Natural killer cell treated with Interleukin-12 subunit alpha and Interleukin-12 subunit beta and Interleukin-15 and Interleukin-18, amount 100 ng/mL, for 72 hours (primary cell): Measurements from ENCODE around the gene NUP37. TPM values are rescaled to one million over a fixed set of nuclear protein-coding genes. Genes with fewer than 3 reads are reported as not detected.

Source experiments
- ATAC-seq, 2 donors: fragments of 150-1000 bp; cut with Tn5 transposase in 1 of 2; sonication (Bioruptor Pico), chemical (Tn5 transposase) in 1 of 2; 2 replicates each; pipeline ENCODE4 v1.10.0; 2021
- DNase-seq: peaks from one replicate; pipeline ENCODE4 v3.0.0; 2022; ENCODE audit warnings: low spot score
- H3K27ac Mint-ChIP-seq, 2 donors: 1 replicate in 1 of 2; 2 replicates in 1 of 2; pipeline ENCODE4 v1.8.0; 2022; ENCODE audit warnings: mixed read lengths in 2 of 2, mild to moderate bottlenecking in 1 of 2, moderate library complexity in 1 of 2
- H3K27me3 Mint-ChIP-seq, 2 donors: 1 replicate in 1 of 2; 2 replicates in 1 of 2; pipeline ENCODE4 v1.8.0; 2022; ENCODE audit warnings: mixed read lengths in 2 of 2
- H3K36me3 Mint-ChIP-seq: one replicate; pipeline ENCODE4 v1.8.0; 2022; ENCODE audit warnings: mixed read lengths
- H3K4me1 Mint-ChIP-seq, 2 donors: 1 replicate in 1 of 2; 2 replicates in 1 of 2; pipeline ENCODE4 v1.8.0; 2022; ENCODE audit warnings: low read depth in 2 of 2, mixed read lengths in 2 of 2, mild to moderate bottlenecking in 1 of 2
- H3K4me3 Mint-ChIP-seq: one replicate; pipeline ENCODE4 v1.8.0; 2022; ENCODE audit warnings: mixed read lengths
- H3K9me3 Mint-ChIP-seq: 2 replicates; pipeline ENCODE4 v1.8.0; 2022; ENCODE audit warnings: mixed read lengths
- total RNA-seq, 2 donors: library from RNA; stranded (reverse); gene quantifications; one replicate each; pipeline ENCODE4 v1.2.3, GENCODE V29; 2022

The NUP37 gene
- total RNA-seq, 2 donors from 2014 or later: 41.4 to 76.5 TPM

DNA sequence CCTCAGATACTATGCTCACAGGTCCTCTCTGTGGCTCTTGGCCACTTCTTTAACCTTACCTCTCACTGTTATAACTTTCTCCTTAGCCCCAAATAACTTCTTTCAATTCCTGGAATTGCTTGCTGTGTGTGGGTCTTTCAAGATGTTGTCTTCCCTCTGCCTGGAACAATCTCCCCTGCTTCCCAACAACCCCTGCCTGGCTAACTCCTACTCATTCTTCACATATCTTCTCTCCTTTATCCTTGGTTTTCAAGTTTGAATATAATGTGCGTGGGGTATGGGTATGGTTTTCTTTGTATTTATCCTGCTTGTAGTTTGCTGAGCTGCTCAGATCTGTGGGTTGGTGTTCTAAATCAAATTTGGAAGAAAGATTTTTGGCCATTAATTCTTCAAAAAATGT, 55.4 kb downstream of the NUP37 start:
- peaks cover 11 to 12% of the 10 kb centered on the region in 2 donors for H3K4me1 Mint-ChIP-seq
- H3K9me3 Mint-ChIP-seq: no peaks in the 10 kb centered on the region
- ATAC-seq (no peak), DNase-seq (no peak)
- no peaks in the 10 kb centered on the region for H3K36me3 Mint-ChIP-seq
- no peak overlapping the region for H3K4me3 Mint-ChIP-seq
- H3K27me3 Mint-ChIP-seq: peaks cover 9% of the 10 kb centered on the region in 2 donors
- no peak overlapping the region for H3K27ac Mint-ChIP-seq

DNA sequence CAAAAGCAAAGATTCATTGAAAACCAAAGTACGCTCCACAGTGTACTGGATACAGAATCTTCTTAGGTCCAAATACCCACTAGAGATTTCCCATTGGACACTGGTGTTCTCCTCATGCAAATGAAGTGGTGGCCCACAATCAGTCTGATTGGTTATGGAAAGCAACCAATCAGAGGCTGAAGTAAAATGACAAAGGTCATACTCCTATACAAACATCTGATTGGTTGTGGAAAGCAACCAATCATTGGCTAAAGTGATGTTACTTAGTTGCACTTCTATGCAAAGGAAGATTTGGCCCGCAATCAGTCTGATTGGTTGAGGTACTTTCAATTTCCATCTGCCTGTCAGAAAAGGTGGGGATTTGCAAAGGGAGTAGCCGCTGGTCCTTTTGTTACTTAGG, 56.8 kb downstream of the NUP37 start:
- H3K36me3 Mint-ChIP-seq: peaks cover 5% of the 10 kb centered on the region
- H3K9me3 Mint-ChIP-seq: no peaks in the 10 kb centered on the region
- no peak overlapping the region for H3K27ac Mint-ChIP-seq
- H3K4me1 Mint-ChIP-seq: peaks cover 12 to 20% of the 10 kb centered on the region in 2 donors
- H3K4me3 Mint-ChIP-seq: no peak overlapping the region
- no peak for ATAC-seq
- peaks cover 9% of the 10 kb centered on the region in 2 donors for H3K27me3 Mint-ChIP-seq
- DNase-seq: no peak

GRCh38 chr12:102062419-102062806, 57.5 kb downstream of the NUP37 start:
- peaks cover 12 to 25% of the 10 kb centered on the region in 2 donors for H3K4me1 Mint-ChIP-seq
- H3K4me3 Mint-ChIP-seq: peak overlapping the region; percentile 99
- H3K36me3 Mint-ChIP-seq: peaks cover 9% of the 10 kb centered on the region
- peaks cover 9% of the 10 kb centered on the region in 2 donors for H3K27me3 Mint-ChIP-seq
- ATAC-seq (no peak), DNase-seq (no peak)
- peak overlapping the region; percentile 93 to 99 for H3K27ac Mint-ChIP-seq
- H3K9me3 Mint-ChIP-seq: no peaks in the 10 kb centered on the region

- H3K4me1 Mint-ChIP-seq: peaks cover 12 to 25% of the 10 kb centered on the region in 2 donors
- ATAC-seq (peak; percentile 98 to 99), DNase-seq (peak; percentile 96)
- peaks cover 12% of the 10 kb centered on the region for H3K36me3 Mint-ChIP-seq
- peak within 1 kb of the TSS; percentile 99 for H3K4me3 Mint-ChIP-seq
- peaks cover 9% of the 10 kb centered on the region in 2 donors for H3K27me3 Mint-ChIP-seq
- no peaks in the 10 kb centered on the region for H3K9me3 Mint-ChIP-seq
- peak within 1 kb of the TSS; percentile 93 to 99 for H3K27ac Mint-ChIP-seq
Measured at GRCh38 chr12:102061560-102062418, 58.1 kb downstream of the NUP37 start, which contains the start of gene WASHC3. WASHC3 (minus strand) TSS chr12:102061991; CDS start chr12:102061962, 29 bp downstream.

GRCh38 chr12:102061096-102061559, 58.8 kb downstream of the NUP37 start:
- Mint-ChIP-seq H3K27me3 (peaks cover 8 to 9% of the 10 kb centered on the region in 2 donors), H3K27ac (peak overlapping the region; percentile 93 to 99), H3K4me3 (peak overlapping the region; percentile 99), H3K9me3 (no peaks in the 10 kb centered on the region), H3K36me3 (peaks cover 18% of the 10 kb centered on the region), H3K4me1 (peaks cover 15 to 25% of the 10 kb centered on the region in 2 donors)
- ATAC-seq (peak; percentile 34 to 38), DNase-seq (no peak)

DNA sequence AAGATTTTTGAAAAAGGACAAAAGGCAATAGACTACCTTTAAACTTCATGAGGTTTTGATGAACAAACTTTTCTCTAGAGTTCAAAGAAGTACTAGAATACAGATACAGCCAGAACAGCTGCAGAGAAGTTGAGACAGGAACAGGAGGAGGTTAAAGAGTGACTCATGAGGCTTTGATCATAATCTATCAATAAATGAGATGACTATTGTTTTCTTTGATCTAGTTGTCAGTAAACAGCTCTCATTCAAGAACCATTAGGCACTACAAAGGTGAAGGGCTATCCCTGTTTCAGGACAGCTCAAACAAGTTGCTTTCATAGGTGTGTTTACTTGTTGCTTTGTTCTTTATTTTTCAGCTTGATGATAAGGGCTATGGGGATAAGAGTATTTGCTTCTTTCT, 60.6 kb downstream of the NUP37 start:
- Mint-ChIP-seq H3K4me3 (no peak overlapping the region), H3K36me3 (peaks cover 24% of the 10 kb centered on the region), H3K4me1 (peaks cover 15 to 30% of the 10 kb centered on the region in 2 donors), H3K27me3 (peaks cover under 1 to 2% of the 10 kb centered on the region in 2 donors), H3K9me3 (no peaks in the 10 kb centered on the region), H3K27ac (no peak overlapping the region)
- ATAC-seq: no peak
- DNase-seq: no peak

- Mint-ChIP-seq H3K27me3 (no peaks in the 10 kb centered on the region), H3K4me1 (peaks cover 10 to 25% of the 10 kb centered on the region in 2 donors), H3K4me3 (no peak overlapping the region), H3K36me3 (peaks cover 30% of the 10 kb centered on the region), H3K27ac (no peak overlapping the region), H3K9me3 (no peaks in the 10 kb centered on the region)
- ATAC-seq: no peak
- DNase-seq: no peak
Measured at GRCh38 chr12:102054345-102054744, 65.6 kb downstream of the NUP37 start.

- H3K4me3 Mint-ChIP-seq: no peak overlapping the region
- H3K4me1 Mint-ChIP-seq: peaks cover 10 to 17% of the 10 kb centered on the region in 2 donors
- no peak overlapping the region for H3K27ac Mint-ChIP-seq
- no peaks in the 10 kb centered on the region for H3K9me3 Mint-ChIP-seq
- no peaks in the 10 kb centered on the region for H3K27me3 Mint-ChIP-seq
- H3K36me3 Mint-ChIP-seq: peaks cover 25% of the 10 kb centered on the region
- DNase-seq: no peak
- peak; percentile 43 to 45 for ATAC-seq
Measured at GRCh38 chr12:102053062-102053349, 66.9 kb downstream of the NUP37 start.

DNA sequence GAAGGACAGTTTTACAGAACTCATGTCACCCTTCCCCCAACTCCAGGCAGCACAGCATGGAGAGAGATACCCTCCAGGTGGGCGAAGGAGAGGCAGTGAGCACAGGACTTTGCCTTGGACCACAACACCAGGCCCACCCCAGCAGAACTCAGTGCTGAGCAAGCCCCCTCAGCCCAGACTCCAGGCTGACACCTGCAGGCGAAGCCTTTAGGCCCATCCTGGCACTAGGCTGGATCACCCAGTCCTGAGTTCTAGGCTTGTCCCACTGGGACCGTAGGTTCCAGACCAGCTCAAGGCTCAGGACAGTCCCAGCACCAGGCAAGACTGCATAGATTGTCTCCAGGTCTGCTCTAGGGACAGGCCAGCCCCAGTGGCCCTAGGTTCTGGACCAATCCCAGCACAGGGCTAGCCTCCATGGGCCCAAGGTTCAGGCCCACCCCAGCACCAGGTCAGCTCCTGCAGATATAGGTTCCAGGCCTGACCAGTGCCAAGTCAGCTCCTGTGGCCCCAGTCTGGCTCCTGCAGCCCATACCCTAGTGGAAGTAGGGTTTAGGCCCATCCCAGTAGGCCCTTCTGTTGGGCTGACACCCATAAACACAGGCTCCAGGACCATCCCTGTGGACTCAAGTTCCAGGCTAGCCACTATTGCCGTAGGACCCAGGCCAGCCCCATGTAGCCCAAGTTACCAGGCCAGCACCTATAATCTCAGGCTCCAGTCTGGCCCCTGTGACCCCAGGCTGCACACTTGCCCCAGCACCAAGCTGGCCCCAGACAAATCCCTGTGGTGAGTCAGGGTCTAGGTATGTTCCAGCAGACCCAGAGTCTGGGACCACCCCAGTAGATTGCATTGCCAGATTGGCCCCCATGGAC, 67.5 kb downstream of the NUP37 start:
- peaks cover 21% of the 10 kb centered on the region for H3K36me3 Mint-ChIP-seq
- H3K27me3 Mint-ChIP-seq: no peaks in the 10 kb centered on the region
- peak overlapping the region; percentile 46 to 50 for H3K27ac Mint-ChIP-seq
- H3K4me3 Mint-ChIP-seq: no peak overlapping the region
- peaks cover 10 to 12% of the 10 kb centered on the region in 2 donors for H3K4me1 Mint-ChIP-seq
- ATAC-seq (peak; percentile 45 to 48), DNase-seq (no peak)
- H3K9me3 Mint-ChIP-seq: no peaks in the 10 kb centered on the region

DNA sequence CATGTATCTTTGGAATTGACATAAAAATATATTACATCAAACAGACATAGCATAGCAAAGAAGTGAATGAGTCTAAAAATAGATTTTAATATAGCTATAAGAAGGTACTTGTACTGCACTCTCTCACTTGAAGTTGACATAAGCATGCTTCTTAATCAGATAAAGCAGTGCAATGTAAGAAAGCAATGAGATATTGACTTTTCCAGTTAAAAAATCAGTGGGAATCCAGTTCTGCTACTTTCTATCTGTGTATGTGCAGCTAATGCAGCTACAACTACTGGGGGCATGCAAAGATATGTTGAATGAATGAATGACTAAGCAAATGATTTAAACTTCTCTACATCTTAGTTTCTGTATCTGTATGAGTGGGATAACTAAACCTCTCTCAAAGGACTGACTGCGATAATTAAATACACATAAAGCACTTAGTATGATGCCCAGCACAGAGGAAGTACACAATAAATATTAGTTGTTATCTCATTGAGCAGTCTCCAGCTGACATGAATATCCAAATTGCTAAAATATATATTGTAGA, 68.4 kb downstream of the NUP37 start:
- Mint-ChIP-seq H3K4me3 (no peak overlapping the region), H3K36me3 (peaks cover 16% of the 10 kb centered on the region), H3K9me3 (no peaks in the 10 kb centered on the region), H3K4me1 (peaks cover 7 to 12% of the 10 kb centered on the region in 2 donors), H3K27me3 (no peaks in the 10 kb centered on the region), H3K27ac (peak overlapping the region; percentile 46 to 50)
- DNase-seq (no peak), ATAC-seq (no peak)

- H3K36me3 Mint-ChIP-seq: peaks cover 12% of the 10 kb centered on the region
- peak overlapping the region; percentile 16 to 50 for H3K27ac Mint-ChIP-seq
Measured at GRCh38 chr12:102050660-102051430, 69.1 kb downstream of the NUP37 start.

GRCh38 chr12:102043928-102044327, 76.0 kb downstream of the NUP37 start:
- H3K27ac Mint-ChIP-seq: no peak overlapping the region
- H3K36me3 Mint-ChIP-seq: no peaks in the 10 kb centered on the region
- no peak overlapping the region for H3K4me3 Mint-ChIP-seq
- no peak for DNase-seq
- H3K9me3 Mint-ChIP-seq: no peaks in the 10 kb centered on the region
- no peaks in the 10 kb centered on the region for H3K27me3 Mint-ChIP-seq
- ATAC-seq: no peak
- H3K4me1 Mint-ChIP-seq: no peaks in the 10 kb centered on the region

More at GRCh38 chr12:102050660-102051430, 69.1 kb downstream of the NUP37 start:
- Mint-ChIP-seq H3K9me3 (no peaks in the 10 kb centered on the region), H3K27me3 (no peaks in the 10 kb centered on the region), H3K4me1 (peaks cover 7 to 12% of the 10 kb centered on the region in 2 donors), H3K4me3 (no peak overlapping the region)
- DNase-seq (no peak), ATAC-seq (no peak)
